DOHH2 (cell line): ENCODE measurements around the gene P4HA2.

ENCODE experiments used
- H3F3A ChIP-seq: fragments of 200-600 bp; sonication (generic), shearing (Covaris generic); 2 replicates; pipeline ENCODE4 v1.6.0; 2016; ENCODE audit warnings: antibody characterized with exemption, mild to moderate bottlenecking; ENCODE audit not compliant: control insufficient read depth, insufficient read depth
- H3K27ac ChIP-seq: fragments of 200-600 bp; sonication (generic); 2 replicates; pipeline ENCODE4 v1.5.1; 2014; ENCODE audit warnings: low read depth, mild to moderate bottlenecking, low read length, moderate library complexity
- H3K27me3 ChIP-seq: fragments of 200-600 bp; sonication (generic); 2 replicates; pipeline ENCODE4 v1.6.1; 2014; ENCODE audit warnings: mild to moderate bottlenecking, low read length, mixed read lengths; ENCODE audit not compliant: control insufficient read depth
- H3K36me3 ChIP-seq: fragments of 200-600 bp; sonication (generic); 2 replicates; pipeline ENCODE4 v1.6.1; 2014; ENCODE audit warnings: mild to moderate bottlenecking, low read length, moderate library complexity, mixed read lengths; ENCODE audit not compliant: control insufficient read depth
- H3K4me1 ChIP-seq: fragments of 200-600 bp; sonication (generic); 2 replicates; pipeline ENCODE4 v1.6.1; 2014; ENCODE audit warnings: mild to moderate bottlenecking, low read length, mixed read lengths; ENCODE audit not compliant: control insufficient read depth
- H3K4me2 ChIP-seq: fragments of 200-600 bp; sonication (generic); 2 replicates; pipeline ENCODE4 v1.6.0; 2014; ENCODE audit warnings: mild to moderate bottlenecking, low read length, moderate library complexity
- H3K4me3 ChIP-seq: fragments of 200-600 bp; sonication (generic); 2 replicates; pipeline ENCODE4 v1.5.1; 2014; ENCODE audit warnings: mild to moderate bottlenecking, low read length, mixed read lengths
- H3K79me2 ChIP-seq: fragments of 200-600 bp; sonication (generic); 2 replicates; pipeline ENCODE4 v1.6.1; 2014; ENCODE audit warnings: mild to moderate bottlenecking, low read length, mixed read lengths; ENCODE audit not compliant: control insufficient read depth
- H3K9me2 ChIP-seq: fragments of 200-600 bp; sonication (generic); replicated peaks from 2 replicates; pipeline ENCODE4 v1.6.1; 2014; ENCODE audit warnings: mild to moderate bottlenecking, low read length, mixed read lengths; ENCODE audit not compliant: control insufficient read depth
- H3K9me3 ChIP-seq: fragments of 200-600 bp; sonication (generic); 2 replicates; pipeline ENCODE4 v1.6.1; 2014; ENCODE audit warnings: antibody characterized with exemption, low read length, mixed read lengths; ENCODE audit not compliant: control insufficient read depth, insufficient read depth
- H4K20me1 ChIP-seq: fragments of 200-600 bp; sonication (generic); 2 replicates; pipeline ENCODE4 v1.6.0; 2014; ENCODE audit warnings: low read depth, mild to moderate bottlenecking, antibody characterized with exemption, low read length, moderate library complexity; ENCODE audit not compliant: control insufficient read depth, insufficient read depth
- EZH2phosphoT487 ChIP-seq: fragments of 200-600 bp; sonication (generic); IDR thresholded peaks from 2 replicates; pipeline ENCODE4 v1.6.1; 2017; ENCODE audit warnings: borderline replicate concordance, mild to moderate bottlenecking, antibody characterized with exemption, low read length, moderate library complexity, mixed read lengths
- TF ChIP-seq, protein P1 (sequence below): fragments of 200-600 bp; sonication (generic); IDR thresholded peaks from one replicate; pipeline ENCODE4 v1.5.1; 2014; ENCODE audit warnings: antibody characterized with exemption, mild to moderate bottlenecking, low read depth, low read length; ENCODE audit not compliant: poor library complexity, severe bottlenecking

P4HA2 gene

GRCh38 chr5:132260051-132260450, 32.4 kb upstream of the P4HA2 start:
- no peak overlapping the region for H3K4me2 ChIP-seq
- no peaks in the 10 kb centered on the region for H3F3A ChIP-seq
- H3K9me3 ChIP-seq, result no peaks in the 10 kb centered on the region
- no peaks in the 10 kb centered on the region for H3K36me3 ChIP-seq
- TF ChIP-seq, protein P1, sequence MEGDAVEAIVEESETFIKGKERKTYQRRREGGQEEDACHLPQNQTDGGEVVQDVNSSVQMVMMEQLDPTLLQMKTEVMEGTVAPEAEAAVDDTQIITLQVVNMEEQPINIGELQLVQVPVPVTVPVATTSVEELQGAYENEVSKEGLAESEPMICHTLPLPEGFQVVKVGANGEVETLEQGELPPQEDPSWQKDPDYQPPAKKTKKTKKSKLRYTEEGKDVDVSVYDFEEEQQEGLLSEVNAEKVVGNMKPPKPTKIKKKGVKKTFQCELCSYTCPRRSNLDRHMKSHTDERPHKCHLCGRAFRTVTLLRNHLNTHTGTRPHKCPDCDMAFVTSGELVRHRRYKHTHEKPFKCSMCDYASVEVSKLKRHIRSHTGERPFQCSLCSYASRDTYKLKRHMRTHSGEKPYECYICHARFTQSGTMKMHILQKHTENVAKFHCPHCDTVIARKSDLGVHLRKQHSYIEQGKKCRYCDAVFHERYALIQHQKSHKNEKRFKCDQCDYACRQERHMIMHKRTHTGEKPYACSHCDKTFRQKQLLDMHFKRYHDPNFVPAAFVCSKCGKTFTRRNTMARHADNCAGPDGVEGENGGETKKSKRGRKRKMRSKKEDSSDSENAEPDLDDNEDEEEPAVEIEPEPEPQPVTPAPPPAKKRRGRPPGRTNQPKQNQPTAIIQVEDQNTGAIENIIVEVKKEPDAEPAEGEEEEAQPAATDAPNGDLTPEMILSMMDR, result no peak
- TF ChIP-seq EZH2phosphoT487, result no peak
- H3K4me1 ChIP-seq, result no peaks in the 10 kb centered on the region
- no peaks in the 10 kb centered on the region for H3K79me2 ChIP-seq
- H4K20me1 ChIP-seq, result no peaks in the 10 kb centered on the region
- H3K9me2 ChIP-seq, result no peaks in the 10 kb centered on the region
- no peak overlapping the region for H3K4me3 ChIP-seq
- no peak overlapping the region for H3K27ac ChIP-seq
- peaks cover 11% of the 10 kb centered on the region for H3K27me3 ChIP-seq

- H3K79me2 ChIP-seq, result no peaks in the 10 kb centered on the region
- no peaks in the 10 kb centered on the region for H3K36me3 ChIP-seq
- H3K4me3 ChIP-seq, result no peak overlapping the region
- no peaks in the 10 kb centered on the region for H3F3A ChIP-seq
- H3K27me3 ChIP-seq, result peaks cover 11% of the 10 kb centered on the region
- H3K9me2 ChIP-seq, result no peaks in the 10 kb centered on the region
- H3K4me1 ChIP-seq, result no peaks in the 10 kb centered on the region
- TF ChIP-seq, protein P1, result no peak
- no peak for TF ChIP-seq EZH2phosphoT487
- no peaks in the 10 kb centered on the region for H4K20me1 ChIP-seq
- H3K27ac ChIP-seq, result no peak overlapping the region
- H3K4me2 ChIP-seq, result no peak overlapping the region
- no peaks in the 10 kb centered on the region for H3K9me3 ChIP-seq
Observed at GRCh38 chr5:132259069-132259851, 31.6 kb upstream of the P4HA2 start.

DNA sequence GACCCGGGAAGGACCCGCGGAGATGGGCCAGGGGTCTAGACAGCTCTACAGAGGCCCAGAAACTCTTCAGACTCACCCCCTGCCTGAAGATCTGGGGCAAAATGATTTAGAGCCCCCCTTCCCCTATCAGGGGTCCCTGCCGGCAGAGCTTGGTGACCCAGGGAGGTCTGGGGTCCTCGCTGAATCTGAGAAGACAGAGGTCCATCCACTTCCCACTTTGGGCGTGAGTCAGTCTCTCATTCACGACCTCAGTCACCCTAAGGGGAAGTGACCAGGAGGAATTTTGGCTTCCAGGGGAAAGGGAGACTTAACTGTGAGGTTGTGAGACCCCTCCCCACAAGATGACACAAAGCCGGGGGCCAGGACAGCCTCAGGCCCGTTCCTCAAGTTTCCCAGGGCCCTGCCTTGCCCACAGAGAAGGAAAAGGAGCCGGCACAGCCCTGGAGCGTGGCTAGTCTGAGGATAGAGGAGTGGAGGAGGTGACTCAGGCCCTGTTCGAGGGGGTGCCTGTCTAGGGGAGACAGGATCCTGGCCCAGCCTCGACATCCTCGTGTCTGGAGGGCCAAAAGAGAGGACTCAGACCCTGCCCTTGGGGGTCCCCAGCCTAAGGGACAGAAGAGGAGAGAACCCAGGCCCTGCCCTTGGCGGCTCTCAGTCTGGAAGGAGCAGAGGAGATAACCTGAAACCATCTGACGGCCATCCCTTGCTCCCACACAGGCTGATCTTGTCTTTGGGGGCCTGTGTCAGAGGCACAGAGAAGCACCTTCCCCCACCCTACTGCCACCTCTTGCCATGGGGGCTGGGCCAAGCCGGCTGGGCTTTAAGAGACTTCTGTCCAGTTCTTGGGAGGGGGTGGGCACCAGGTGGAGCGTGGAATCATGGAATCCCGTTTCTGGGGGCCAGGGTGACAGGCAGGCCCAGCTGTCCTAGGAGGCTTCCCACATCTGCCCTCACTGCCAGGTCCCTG, 30.7 kb upstream of the P4HA2 start:
- TF ChIP-seq EZH2phosphoT487, result no peak
- TF ChIP-seq, protein P1, result no peak
- no peaks in the 10 kb centered on the region for H3F3A ChIP-seq
- H3K9me2 ChIP-seq, result no peaks in the 10 kb centered on the region
- no peak overlapping the region for H3K27ac ChIP-seq
- no peak overlapping the region for H3K4me3 ChIP-seq
- no peaks in the 10 kb centered on the region for H3K9me3 ChIP-seq
- H3K79me2 ChIP-seq, result no peaks in the 10 kb centered on the region
- H3K36me3 ChIP-seq, result no peaks in the 10 kb centered on the region
- H3K4me2 ChIP-seq, result no peak overlapping the region
- no peaks in the 10 kb centered on the region for H4K20me1 ChIP-seq
- H3K27me3 ChIP-seq, result peaks cover 4% of the 10 kb centered on the region
- no peaks in the 10 kb centered on the region for H3K4me1 ChIP-seq
